C4-2B (cell line): ENCODE data around the gene PASK.
A peak's percentile ranks its signal among the peaks of the same experiment; 100 is the strongest.

Experiments used
- H3K27ac ChIP-seq: fragments of 450-650 bp; 2 replicates; pipeline ENCODE4 v1.5.1; 2017
- ZFX ChIP-seq: fragments of 450-650 bp; IDR thresholded peaks from 2 replicates; pipeline ENCODE4 v1.6.1; 2017
- TF ChIP-seq, protein P1 (sequence below): fragments of 450-650 bp; conservative IDR thresholded peaks from 2 replicates; pipeline ENCODE4 v1.5.1; 2017; ENCODE audit warnings: mild to moderate bottlenecking

PASK gene

DNA sequence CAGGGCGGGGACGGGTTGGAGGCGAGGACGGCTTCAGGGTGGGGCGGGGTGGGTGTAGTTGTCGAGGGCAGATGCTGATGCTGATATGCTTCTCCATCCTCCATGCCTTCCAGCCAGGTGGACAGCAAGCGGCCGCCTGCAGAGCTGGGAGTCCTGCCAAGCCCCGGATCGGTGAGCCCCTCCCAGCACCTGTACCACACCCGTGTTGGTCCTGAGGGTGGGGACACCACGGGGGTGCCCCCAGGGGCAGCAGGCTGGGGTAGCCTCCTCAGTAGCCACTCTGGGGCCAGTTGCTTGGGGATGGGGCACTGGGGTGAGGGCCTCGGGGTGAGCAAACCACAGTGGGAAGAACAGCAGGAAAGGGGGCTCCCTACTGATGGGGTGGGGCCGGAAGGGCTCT is 41.8 kb upstream of the PASK start:
- TF ChIP-seq, protein P1, sequence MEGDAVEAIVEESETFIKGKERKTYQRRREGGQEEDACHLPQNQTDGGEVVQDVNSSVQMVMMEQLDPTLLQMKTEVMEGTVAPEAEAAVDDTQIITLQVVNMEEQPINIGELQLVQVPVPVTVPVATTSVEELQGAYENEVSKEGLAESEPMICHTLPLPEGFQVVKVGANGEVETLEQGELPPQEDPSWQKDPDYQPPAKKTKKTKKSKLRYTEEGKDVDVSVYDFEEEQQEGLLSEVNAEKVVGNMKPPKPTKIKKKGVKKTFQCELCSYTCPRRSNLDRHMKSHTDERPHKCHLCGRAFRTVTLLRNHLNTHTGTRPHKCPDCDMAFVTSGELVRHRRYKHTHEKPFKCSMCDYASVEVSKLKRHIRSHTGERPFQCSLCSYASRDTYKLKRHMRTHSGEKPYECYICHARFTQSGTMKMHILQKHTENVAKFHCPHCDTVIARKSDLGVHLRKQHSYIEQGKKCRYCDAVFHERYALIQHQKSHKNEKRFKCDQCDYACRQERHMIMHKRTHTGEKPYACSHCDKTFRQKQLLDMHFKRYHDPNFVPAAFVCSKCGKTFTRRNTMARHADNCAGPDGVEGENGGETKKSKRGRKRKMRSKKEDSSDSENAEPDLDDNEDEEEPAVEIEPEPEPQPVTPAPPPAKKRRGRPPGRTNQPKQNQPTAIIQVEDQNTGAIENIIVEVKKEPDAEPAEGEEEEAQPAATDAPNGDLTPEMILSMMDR: no peak
- TF ChIP-seq ZFX: no peak
- H3K27ac ChIP-seq: no peak overlapping the region

DNA sequence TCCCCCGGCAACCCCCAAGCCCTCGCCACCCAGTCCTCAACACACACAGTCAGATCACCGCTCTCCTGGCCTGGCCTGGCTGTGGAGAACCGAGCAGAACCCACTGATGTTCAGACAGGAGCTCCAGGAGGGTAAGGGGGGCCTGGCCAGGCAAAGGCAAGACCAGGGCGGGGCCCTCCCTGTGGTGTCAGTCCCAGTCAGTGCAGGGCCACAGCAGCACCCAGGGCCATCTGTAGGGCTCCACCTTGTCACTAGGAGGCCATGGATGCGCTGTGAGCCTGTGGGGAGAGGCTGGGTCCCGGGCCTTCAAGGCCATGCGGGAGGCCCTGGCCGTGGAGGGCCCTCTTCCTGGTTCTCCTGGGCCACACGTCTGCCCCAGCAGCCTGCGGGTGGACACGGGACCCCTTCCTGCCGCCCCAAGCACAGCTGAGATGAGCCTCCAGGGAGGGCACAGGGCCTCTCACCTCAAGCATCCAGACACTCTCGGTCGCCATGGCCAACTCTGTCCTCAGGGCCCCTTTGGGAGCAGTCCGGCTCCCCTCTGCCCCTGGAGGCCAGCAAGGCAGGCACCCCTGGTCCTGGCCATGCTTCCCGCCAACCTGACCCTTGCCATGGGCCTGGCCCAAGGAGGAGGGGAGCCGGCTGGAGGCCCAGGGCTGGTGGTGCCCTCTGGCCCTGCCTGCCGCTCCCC is 41.2 kb upstream of the PASK start:
- H3K27ac ChIP-seq: no peak overlapping the region
- TF ChIP-seq, protein P1: no peak
- TF ChIP-seq ZFX: no peak

DNA sequence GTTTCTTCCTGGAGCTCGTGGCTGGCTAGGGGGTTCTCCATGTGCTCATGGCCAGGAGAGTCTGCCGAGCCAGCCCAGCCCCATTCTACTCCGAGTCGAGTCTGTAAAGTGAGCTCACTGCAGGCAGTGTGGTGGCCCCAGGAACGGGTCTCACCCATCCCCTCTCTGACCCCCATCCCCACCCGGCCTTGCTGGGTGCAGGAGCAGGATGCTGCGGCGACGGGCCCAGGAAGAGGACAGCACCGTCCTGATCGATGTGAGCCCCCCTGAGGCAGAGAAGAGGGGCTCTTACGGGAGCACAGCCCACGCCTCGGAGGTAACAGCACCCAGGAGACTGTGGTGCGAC is 40.6 kb upstream of the PASK start:
- H3K27ac ChIP-seq: no peak overlapping the region; the same call in 1 of the 2 replicates
- TF ChIP-seq ZFX: no peak
- TF ChIP-seq, protein P1: no peak

DNA sequence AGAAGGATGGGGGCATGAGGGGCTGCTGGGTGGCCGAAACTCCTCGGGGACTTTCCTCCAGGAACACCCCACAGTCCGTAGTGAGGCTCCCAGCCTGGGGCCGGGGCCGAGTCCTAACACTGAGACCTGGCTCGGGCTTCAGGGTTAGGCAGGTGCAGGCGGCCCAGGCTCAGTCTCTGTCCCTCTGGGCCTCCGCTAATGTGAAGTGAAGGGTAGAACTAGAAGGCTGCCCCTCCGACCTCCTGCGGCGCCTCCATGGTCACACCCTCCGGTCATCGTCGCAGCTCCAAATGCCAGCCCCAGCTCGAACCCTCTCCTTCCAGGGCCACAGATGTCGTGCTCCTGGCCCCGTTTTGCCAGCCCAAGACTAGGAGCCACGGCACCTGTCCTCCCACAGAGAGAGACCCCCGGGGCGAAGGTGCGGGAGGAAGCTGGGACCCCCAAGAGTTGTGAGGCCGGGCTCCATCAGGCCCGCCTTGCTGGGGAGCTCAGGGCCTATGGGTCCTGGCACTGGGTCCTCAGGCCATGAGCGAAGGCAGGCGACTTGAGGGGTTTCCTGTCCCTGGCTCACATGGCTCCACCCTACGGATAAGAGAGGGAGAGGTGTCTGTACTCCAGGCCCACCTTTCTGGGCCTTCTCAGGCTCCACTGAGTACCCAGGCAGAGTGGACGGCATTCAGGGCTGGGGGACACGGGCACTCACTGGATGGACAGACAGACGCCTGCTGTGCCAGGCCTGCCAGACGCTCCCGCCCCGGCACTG is 40.0 kb upstream of the PASK start:
- H3K27ac ChIP-seq: peak overlapping the region; percentile 65
- TF ChIP-seq, protein P1: no peak
- TF ChIP-seq ZFX: no peak

DNA sequence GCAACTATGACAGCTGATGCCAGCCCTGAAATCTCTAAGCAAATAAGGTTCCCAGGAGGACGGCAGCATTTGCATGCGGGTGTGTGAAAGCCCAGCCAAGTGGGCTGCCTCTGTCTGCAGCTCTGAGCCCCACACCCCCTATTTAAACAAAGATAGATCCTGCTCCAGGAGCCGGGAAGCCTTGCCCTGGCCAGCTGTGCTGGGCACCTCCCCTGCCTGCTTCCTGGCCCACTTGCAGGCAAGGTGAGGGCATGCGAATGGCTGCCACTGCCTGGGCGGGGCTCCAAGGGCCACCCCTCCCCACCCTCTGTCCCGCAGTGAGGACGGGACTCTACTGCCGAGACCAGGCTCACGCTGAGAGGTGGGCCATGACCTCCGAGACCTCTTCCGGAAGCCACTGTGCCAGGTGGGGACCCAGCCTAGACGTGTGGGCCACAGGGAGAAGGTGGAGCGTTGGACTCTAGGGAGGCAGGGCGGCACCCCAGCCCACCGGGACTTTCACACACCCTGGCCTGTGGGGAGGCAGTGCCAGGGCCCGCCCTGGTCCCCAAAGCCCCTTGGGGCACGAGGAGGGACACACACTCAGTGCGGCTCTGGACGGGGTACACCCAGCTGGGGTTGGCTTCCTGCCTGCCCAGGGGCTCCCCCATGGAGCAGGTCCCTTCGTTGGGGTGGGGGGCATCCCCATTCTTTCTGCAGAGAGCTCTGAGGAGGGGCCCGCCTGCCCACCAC is 39.3 kb upstream of the PASK start, which contains the start of gene ANO7:
Gene ANO7 (plus strand): TSS at position 317 of the 732 bp plus-strand sequence. CDS start 1,387 bp downstream, outside the sequence.
- H3K27ac ChIP-seq: peak within 1 kb of the TSS; percentile 65
- TF ChIP-seq, protein P1: no peak
- no peak for TF ChIP-seq ZFX

DNA sequence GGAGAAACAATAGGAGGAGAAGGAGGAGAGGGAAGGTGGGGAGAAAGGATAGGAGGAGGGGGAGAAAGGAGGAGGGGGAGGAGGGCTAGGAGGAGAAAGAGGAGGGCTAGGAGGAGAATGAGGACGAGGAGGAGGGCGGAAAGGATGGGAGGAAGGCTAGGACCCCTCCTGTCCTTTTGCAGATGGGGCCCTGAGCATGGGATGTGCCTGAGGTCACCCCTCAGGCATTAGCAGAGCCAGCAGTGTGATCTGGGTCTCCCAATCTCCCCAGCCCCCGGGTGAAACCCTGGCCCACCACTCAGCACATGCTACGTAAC is 38.6 kb upstream of the PASK start:
- no peak for TF ChIP-seq ZFX
- TF ChIP-seq, protein P1: no peak
- H3K27ac ChIP-seq: peak overlapping the region; percentile 65
